Smooth muscle cell (in vitro differentiated cells): ENCODE results near the gene RBM22. TPM values are rescaled to one million over a fixed set of nuclear protein-coding genes. Genes with fewer than 3 reads are reported as not detected.
A peak's percentile ranks its signal among the peaks of the same experiment; 100 is the strongest.

Experiments used
- DNase-seq: peaks from one replicate; lab custom pipeline; 2025; ENCODE audit not compliant: unreplicated experiment; lab: John Stamatoyannopoulos, UW
- H2AFZ ChIP-seq: fragments of 200-600 bp; sonication (generic); 2 replicates; pipeline ENCODE4 v1.6.0; 2016; ENCODE audit warnings: antibody characterized with exemption, low read depth, mild to moderate bottlenecking
- H3F3A ChIP-seq: fragments of 200-600 bp; sonication (generic); 2 replicates; pipeline ENCODE4 v1.6.0; 2017; ENCODE audit warnings: antibody characterized with exemption, low read depth
- H3K27ac ChIP-seq: fragments of 200-600 bp; sonication (generic); 2 replicates; pipeline ENCODE4 v1.5.1; 2016; ENCODE audit warnings: low read depth, mild to moderate bottlenecking
- H3K27me3 ChIP-seq: fragments of 200-600 bp; sonication (generic); 2 replicates; pipeline ENCODE4 v1.6.1; 2016; ENCODE audit warnings: low read depth, mild to moderate bottlenecking
- H3K36me3 ChIP-seq: fragments of 200-600 bp; sonication (generic); 2 replicates; pipeline ENCODE4 v1.5.1; 2016; ENCODE audit warnings: low read depth
- H3K4me1 ChIP-seq: fragments of 200-600 bp; sonication (generic); 2 replicates; pipeline ENCODE4 v1.5.1; 2016; ENCODE audit warnings: low read depth
- H3K4me2 ChIP-seq: fragments of 200-600 bp; sonication (generic); 2 replicates; pipeline ENCODE4 v1.6.0; 2016; ENCODE audit warnings: mild to moderate bottlenecking
- H3K4me3 ChIP-seq: fragments of 200-600 bp; sonication (generic); 2 replicates; pipeline ENCODE4 v1.5.1; 2016; ENCODE audit warnings: mild to moderate bottlenecking
- H3K79me2 ChIP-seq: fragments of 200-600 bp; sonication (generic); 2 replicates; pipeline ENCODE4 v1.6.0; 2016; ENCODE audit warnings: low read depth, mild to moderate bottlenecking
- H3K9ac ChIP-seq: fragments of 200-600 bp; sonication (generic); 2 replicates; pipeline ENCODE4 v1.6.0; 2016; ENCODE audit warnings: low read depth
- H3K9me3 ChIP-seq: fragments of 200-600 bp; sonication (generic); replicated peaks from 2 replicates; pipeline ENCODE4 v1.5.1; 2016; ENCODE audit warnings: low read depth
- H4K20me1 ChIP-seq: fragments of 200-600 bp; sonication (generic); 2 replicates; pipeline ENCODE4 v1.6.0; 2016; ENCODE audit warnings: low read depth
- WGBS: methylation state at CpG from one replicate; pipeline ENCODE4 v1.1.7; 2016; ENCODE audit warnings: low lambda C conversion rate; 5-methylcytosine and 5-hydroxymethylcytosine counted together
- polyA plus RNA-seq: library from polyadenylated mRNA; unstranded; fragments of >200 nt; fragmentation: Nextera tagmentation; extraction: Ambion mirVana; gene quantifications from 2 replicates; pipeline ENCODE4 v1.2.1, GENCODE V29; 2016
- total RNA-seq: library from RNA; depleted of rRNA; stranded (reverse); fragments of >200 nt; gene quantifications from 2 replicates; pipeline ENCODE4 v1.2.3, GENCODE V29; 2014
- TF ChIP-seq, protein P1 (sequence below): fragments of 200-600 bp; sonication (generic); IDR thresholded peaks from 2 replicates; pipeline ENCODE4 v1.5.1; 2017; ENCODE audit warnings: borderline replicate concordance, mild to moderate bottlenecking, antibody characterized with exemption; ENCODE audit not compliant: insufficient read depth, poor library complexity, severe bottlenecking

RBM22 gene
- total and polyA plus RNA-seq, 2 experiments from 2014 or later, result 48.6 to 64.0 TPM

DNA sequence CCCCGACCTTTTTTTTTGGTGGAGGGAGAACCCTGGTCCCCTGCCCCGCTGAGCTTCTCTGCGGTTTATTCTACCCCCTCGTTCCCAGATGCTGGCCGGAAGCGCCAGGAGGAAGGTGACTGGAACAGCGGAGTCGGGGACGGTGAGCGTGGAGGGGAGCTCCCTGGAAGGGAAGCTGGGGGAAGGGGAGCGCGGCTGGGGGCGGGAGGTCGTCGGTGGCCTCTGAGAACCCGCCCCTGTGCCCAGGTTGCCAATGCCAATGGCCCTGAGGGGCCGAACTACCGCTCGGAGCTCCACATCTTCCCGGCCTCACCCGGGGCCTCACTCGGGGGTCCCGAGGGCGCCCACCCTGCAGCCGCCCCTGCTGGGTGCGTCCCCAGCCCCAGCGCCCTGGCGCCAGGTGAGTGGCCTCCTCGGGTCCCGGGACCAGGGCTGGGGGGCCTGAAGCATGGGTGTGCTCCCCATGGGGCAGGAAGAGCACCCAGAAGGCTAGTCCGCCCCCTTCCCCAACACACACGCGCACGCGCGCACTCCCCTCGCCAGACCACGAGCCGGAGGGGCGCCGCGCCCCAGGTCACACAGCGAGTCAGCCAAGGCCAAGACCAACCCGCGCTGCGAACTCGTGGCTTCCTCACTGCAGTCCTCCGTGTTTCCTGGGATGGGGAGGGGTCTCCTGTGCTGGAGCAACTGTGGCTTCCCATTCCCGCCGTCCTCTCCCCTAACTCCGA is 29.2 kb downstream of the RBM22 start:
- no peaks in the 10 kb centered on the region for H4K20me1 ChIP-seq
- H2AFZ ChIP-seq, result peak overlapping the region; percentile 67
- no peaks in the 10 kb centered on the region for H3K79me2 ChIP-seq
- H3K4me2 ChIP-seq, result peak overlapping the region; percentile 92
- no peak for DNase-seq
- no peaks in the 10 kb centered on the region for H3K9me3 ChIP-seq
- no peak overlapping the region for H3K27ac ChIP-seq
- peaks cover 5% of the 10 kb centered on the region for H3K4me1 ChIP-seq
- H3K36me3 ChIP-seq, result no peaks in the 10 kb centered on the region
- H3K27me3 ChIP-seq, result no peaks in the 10 kb centered on the region
- peak overlapping the region; percentile 4 for H3K9ac ChIP-seq
- TF ChIP-seq, protein P1, sequence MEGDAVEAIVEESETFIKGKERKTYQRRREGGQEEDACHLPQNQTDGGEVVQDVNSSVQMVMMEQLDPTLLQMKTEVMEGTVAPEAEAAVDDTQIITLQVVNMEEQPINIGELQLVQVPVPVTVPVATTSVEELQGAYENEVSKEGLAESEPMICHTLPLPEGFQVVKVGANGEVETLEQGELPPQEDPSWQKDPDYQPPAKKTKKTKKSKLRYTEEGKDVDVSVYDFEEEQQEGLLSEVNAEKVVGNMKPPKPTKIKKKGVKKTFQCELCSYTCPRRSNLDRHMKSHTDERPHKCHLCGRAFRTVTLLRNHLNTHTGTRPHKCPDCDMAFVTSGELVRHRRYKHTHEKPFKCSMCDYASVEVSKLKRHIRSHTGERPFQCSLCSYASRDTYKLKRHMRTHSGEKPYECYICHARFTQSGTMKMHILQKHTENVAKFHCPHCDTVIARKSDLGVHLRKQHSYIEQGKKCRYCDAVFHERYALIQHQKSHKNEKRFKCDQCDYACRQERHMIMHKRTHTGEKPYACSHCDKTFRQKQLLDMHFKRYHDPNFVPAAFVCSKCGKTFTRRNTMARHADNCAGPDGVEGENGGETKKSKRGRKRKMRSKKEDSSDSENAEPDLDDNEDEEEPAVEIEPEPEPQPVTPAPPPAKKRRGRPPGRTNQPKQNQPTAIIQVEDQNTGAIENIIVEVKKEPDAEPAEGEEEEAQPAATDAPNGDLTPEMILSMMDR, result no peak
- peak overlapping the region; percentile 53 for H3K4me3 ChIP-seq
- WGBS, result 3% methylated on average over 36 of the region's 51 CpGs
- peaks cover 19% of the 10 kb centered on the region for H3F3A ChIP-seq

- Histone ChIP-seq H4K20me1 (no peaks in the 10 kb centered on the region), H3K9ac (no peak overlapping the region), H3K27ac (no peak overlapping the region), H3K27me3 (no peaks in the 10 kb centered on the region), H3K4me1 (peaks cover 5% of the 10 kb centered on the region), H3K4me3 (peak overlapping the region; percentile 53), H3K79me2 (no peaks in the 10 kb centered on the region), H3K4me2 (peak overlapping the region; percentile 92), H3K9me3 (no peaks in the 10 kb centered on the region), H2AFZ (peak overlapping the region; percentile 67), H3K36me3 (no peaks in the 10 kb centered on the region), H3F3A (peaks cover 19% of the 10 kb centered on the region)
- WGBS, result 44% methylated on average over 2 of the region's 2 CpGs
- TF ChIP-seq, protein P1, result no peak
- DNase-seq, result no peak
Observed at GRCh38 chr5:150670948-150671310, 29.9 kb downstream of the RBM22 start.

DNA sequence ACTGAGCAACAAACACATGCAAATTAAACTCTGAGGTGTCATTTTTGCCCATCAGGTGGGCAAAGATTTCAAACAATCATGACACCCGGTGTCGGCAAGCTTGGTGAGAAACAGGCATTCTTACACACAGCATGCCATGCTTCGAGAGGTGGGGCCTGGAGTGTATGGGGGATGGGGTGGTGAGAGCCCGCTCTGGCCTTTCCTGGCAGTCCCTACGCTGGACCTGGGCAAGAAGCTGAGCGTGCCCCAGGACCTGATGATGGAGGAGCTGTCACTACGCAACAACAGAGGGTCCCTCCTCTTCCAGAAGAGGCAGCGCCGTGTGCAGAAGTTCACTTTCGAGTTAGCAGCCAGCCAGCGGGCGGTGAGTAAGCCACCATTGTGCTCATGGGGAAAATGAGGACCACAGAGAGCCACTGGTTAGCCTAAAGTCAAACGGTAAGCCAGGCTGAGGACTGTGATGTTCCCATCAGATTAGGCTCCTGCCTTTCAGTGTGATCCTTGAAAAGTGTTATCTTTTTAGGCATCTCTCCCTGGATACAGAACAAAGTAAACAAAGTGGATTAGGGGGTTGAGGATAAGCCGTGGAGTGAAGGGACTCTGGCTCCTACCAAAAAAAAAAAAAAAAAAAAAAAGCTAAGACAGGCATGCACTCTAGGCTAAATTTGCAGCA is 30.5 kb downstream of the RBM22 start:
- TF ChIP-seq, protein P1, result no peak
- H3K9me3 ChIP-seq, result no peaks in the 10 kb centered on the region
- H3K9ac ChIP-seq, result no peak overlapping the region
- H3K27ac ChIP-seq, result no peak overlapping the region
- H4K20me1 ChIP-seq, result no peaks in the 10 kb centered on the region
- H3K4me3 ChIP-seq, result no peak overlapping the region
- H3K4me2 ChIP-seq, result no peak overlapping the region
- H2AFZ ChIP-seq, result no peak overlapping the region
- H3K79me2 ChIP-seq, result no peaks in the 10 kb centered on the region
- H3K4me1 ChIP-seq, result peaks cover 5% of the 10 kb centered on the region
- H3K27me3 ChIP-seq, result no peaks in the 10 kb centered on the region
- no peak for DNase-seq
- H3F3A ChIP-seq, result peaks cover 19% of the 10 kb centered on the region
- no peaks in the 10 kb centered on the region for H3K36me3 ChIP-seq
- WGBS, result 76% methylated on average over 14 of the region's 14 CpGs

DNA sequence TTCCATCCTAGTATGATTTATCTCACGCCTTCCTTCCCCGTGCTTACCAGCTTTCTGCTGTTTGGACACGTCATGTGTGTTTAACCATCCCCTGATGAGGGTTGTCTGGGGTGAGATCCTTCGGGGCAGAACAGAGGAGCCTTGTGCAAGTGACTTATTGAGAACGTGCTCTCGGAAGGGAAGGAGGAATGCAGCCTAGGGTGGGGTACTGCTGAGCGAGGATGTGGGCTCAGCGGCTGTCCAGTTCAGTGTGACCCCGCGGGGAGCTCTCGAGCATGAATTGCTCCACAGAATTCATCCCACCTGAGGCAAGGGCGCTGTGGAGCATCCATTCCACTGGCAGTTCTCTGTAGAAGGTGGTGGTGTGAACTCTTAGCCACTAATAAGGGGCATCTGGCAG is 35.8 kb downstream of the RBM22 start:
- H3K4me2 ChIP-seq, result no peak overlapping the region
- no peaks in the 10 kb centered on the region for H3K9me3 ChIP-seq
- no peaks in the 10 kb centered on the region for H4K20me1 ChIP-seq
- H3K36me3 ChIP-seq, result no peaks in the 10 kb centered on the region
- no peaks in the 10 kb centered on the region for H3K27me3 ChIP-seq
- H3F3A ChIP-seq, result no peaks in the 10 kb centered on the region
- no peak overlapping the region for H3K9ac ChIP-seq
- no peaks in the 10 kb centered on the region for H3K79me2 ChIP-seq
- no peak overlapping the region for H3K4me3 ChIP-seq
- TF ChIP-seq, protein P1, result no peak
- H2AFZ ChIP-seq, result no peak overlapping the region
- no peak for DNase-seq
- H3K4me1 ChIP-seq, result peaks cover 7% of the 10 kb centered on the region
- no peak overlapping the region for H3K27ac ChIP-seq
- 94% methylated on average over 12 of the region's 12 CpGs for WGBS
